Prostate gland (tissue), 2 donors: ENCODE results near the gene MED7. TPM values are rescaled to one million over a fixed set of nuclear protein-coding genes. Genes with fewer than 3 reads are reported as not detected.

ENCODE experiments used
- DNase-seq: peaks from one replicate; pipeline ENCODE4 v3.0.0-alpha.2; 2019; ENCODE audit warnings: low spot score
- H3K27ac ChIP-seq, 2 donors: fragments of 200-600 bp; sonication (generic); 2 replicates each; pipeline ENCODE4 v1.5.1; 2017 to 2019
- H3K27me3 ChIP-seq: fragments of 200-600 bp; sonication (generic); replicated peaks from 2 replicates; pipeline ENCODE4 v1.5.1; 2019; ENCODE audit not compliant: insufficient read depth
- H3K36me3 ChIP-seq, 2 donors: fragments of 200-600 bp; sonication (generic); 1 replicate in 1 of 2; 2 replicates in 1 of 2; pipeline versions ENCODE4 v1.5.1 to v1.8.1; 2017 to 2019
- H3K4me1 ChIP-seq: fragments of 200-600 bp; sonication (generic); replicated peaks from 2 replicates; pipeline ENCODE4 v1.5.1; 2019
- H3K4me3 ChIP-seq, 2 donors: fragments of 200-600 bp; sonication (generic); 2 replicates each; pipeline ENCODE4 v1.5.1; 2017 to 2019
- H3K9me3 ChIP-seq: fragments of 200-600 bp; sonication (generic); 2 replicates; pipeline ENCODE4 v1.5.1; 2017
- POLR2A ChIP-seq: fragments of 450-650 bp; IDR thresholded peaks from one replicate; pipeline ENCODE4 v1.6.1; 2016; ENCODE audit warnings: antibody characterized with exemption, mild to moderate bottlenecking
- POLR2AphosphoS5 ChIP-seq: sonication (generic); formaldehyde crosslinking; IDR thresholded peaks from one replicate; pipeline ENCODE4 v1.6.1; 2017; ENCODE audit warnings: antibody characterized with exemption
- WGBS: methylation state at CpG from one replicate; pipeline ENCODE4 v1.1.5; 2018; 5-methylcytosine and 5-hydroxymethylcytosine counted together
- intact Hi-C: fragments of 100-400 bp; cut with DNase I; formaldehyde crosslinking; loops from one replicate; pipeline ENCODE4 v1.14.2; 2022
- total RNA-seq, 2 donors: library from RNA; depleted of rRNA; stranded (reverse); fragments of >200 nt; gene quantifications; one replicate each; pipeline ENCODE4 v1.1.0, GENCODE V29; 2016
- TF ChIP-seq, protein P1 (sequence below), 4 experiments: fragments of 200-600 bp in 2 of 4; fragments of 450-650 bp in 2 of 4; sonication (generic) in 2 of 4; IDR thresholded peaks; 1 replicate in 3 of 4; 2 replicates in 1 of 4; pipeline ENCODE4 v1.5.1; 2016 to 2019; ENCODE audit warnings: antibody characterized with exemption in 4 of 4, mild to moderate bottlenecking in 2 of 4, moderate library complexity in 2 of 4

Gene MED7
- total RNA-seq, 2 donors from 2014 or later, result 10.7 to 11.1 TPM

GRCh38 chr5:157184117-157184670, 41.5 kb upstream of the MED7 start:
- DNase-seq, result no peak
- Histone ChIP-seq H3K27ac (no peak overlapping the region), H3K4me3 (no peak overlapping the region), H3K27me3 (no peaks in the 10 kb centered on the region), H3K9me3 (no peaks in the 10 kb centered on the region), H3K4me1 (no peaks in the 10 kb centered on the region), H3K36me3 (no peaks in the 10 kb centered on the region)
- intact Hi-C loops, result no loop called here
- TF ChIP-seq POLR2A, result no peak
- no peak for TF ChIP-seq POLR2AphosphoS5
- TF ChIP-seq, protein P1, sequence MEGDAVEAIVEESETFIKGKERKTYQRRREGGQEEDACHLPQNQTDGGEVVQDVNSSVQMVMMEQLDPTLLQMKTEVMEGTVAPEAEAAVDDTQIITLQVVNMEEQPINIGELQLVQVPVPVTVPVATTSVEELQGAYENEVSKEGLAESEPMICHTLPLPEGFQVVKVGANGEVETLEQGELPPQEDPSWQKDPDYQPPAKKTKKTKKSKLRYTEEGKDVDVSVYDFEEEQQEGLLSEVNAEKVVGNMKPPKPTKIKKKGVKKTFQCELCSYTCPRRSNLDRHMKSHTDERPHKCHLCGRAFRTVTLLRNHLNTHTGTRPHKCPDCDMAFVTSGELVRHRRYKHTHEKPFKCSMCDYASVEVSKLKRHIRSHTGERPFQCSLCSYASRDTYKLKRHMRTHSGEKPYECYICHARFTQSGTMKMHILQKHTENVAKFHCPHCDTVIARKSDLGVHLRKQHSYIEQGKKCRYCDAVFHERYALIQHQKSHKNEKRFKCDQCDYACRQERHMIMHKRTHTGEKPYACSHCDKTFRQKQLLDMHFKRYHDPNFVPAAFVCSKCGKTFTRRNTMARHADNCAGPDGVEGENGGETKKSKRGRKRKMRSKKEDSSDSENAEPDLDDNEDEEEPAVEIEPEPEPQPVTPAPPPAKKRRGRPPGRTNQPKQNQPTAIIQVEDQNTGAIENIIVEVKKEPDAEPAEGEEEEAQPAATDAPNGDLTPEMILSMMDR (IDR thresholded peaks at IDR 0.05), result no peak
- 90% methylated on average over 8 of the region's 8 CpGs for WGBS

GRCh38 chr5:157182143-157182757, 39.6 kb upstream of the MED7 start:
- TF ChIP-seq POLR2A, result no peak
- Histone ChIP-seq H3K27me3 (no peaks in the 10 kb centered on the region), H3K27ac (no peak overlapping the region), H3K4me1 (no peaks in the 10 kb centered on the region), H3K9me3 (no peaks in the 10 kb centered on the region), H3K36me3 (no peaks in the 10 kb centered on the region), H3K4me3 (no peak overlapping the region)
- no peak for DNase-seq
- intact Hi-C loops, result no loop called here
- whole genome bisulfite sequencing, result 68% methylated on average over 3 of the region's 3 CpGs

DNA sequence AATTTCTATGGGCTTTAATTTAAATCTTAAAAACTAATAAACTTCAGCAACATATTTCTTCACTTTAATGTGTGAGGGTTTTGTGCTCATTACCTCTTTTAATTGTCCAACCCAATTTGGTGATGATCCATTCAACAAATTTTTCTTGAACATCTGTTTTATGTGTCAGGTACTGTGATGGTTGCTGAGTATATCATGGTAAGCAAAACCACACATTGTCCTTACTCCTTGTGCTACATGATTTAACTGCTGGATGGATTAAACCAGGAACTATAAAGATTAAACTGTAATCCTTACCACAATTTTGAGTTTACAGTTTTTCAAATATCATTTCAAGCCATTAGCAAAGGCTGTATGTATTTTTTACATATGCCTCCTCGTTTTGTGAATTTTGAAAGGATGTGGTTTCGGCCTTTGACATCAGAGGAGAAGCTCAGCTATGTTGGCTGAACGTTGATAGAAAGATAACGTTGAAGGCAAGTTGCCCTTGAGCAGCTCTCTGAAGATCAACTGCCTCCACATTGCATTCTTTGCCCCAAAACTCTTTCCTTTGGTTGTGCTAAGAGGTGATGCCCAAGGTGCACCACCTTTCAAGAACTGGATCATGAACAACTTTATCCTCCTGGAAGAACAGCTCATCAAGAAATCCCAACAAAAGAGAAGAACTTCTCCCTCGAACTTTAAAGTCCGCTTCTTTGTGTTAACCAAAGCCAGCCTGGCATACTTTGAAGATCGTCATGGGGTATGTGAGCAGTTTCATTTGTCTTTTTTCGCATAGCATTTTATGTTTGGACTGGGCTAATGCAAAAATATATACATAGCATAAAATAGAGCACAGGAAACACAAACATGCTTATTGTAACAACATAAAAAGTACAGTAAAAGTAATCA, 38.0 kb upstream of the MED7 start, which contains the start of gene ITK:
TSS of gene ITK (plus strand) at position 467 of the 891 bp plus-strand sequence. CDS start at position 605, 138 bp downstream.
- intact Hi-C loops, result no loop called here
- 74% methylated on average over 8 of the region's 8 CpGs for WGBS
- H3K27me3 ChIP-seq, result no peaks in the 10 kb centered on the region
- no peaks in the 10 kb centered on the region for H3K9me3 ChIP-seq
- no peak for DNase-seq
- no peak within 1 kb of the TSS for H3K27ac ChIP-seq
- H3K4me1 ChIP-seq, result no peaks in the 10 kb centered on the region
- H3K36me3 ChIP-seq, result no peaks in the 10 kb centered on the region
- TF ChIP-seq POLR2AphosphoS5 (no peak), POLR2A (no peak)
- TF ChIP-seq, protein P1 (IDR thresholded peaks at IDR 0.05), result no peak
- H3K4me3 ChIP-seq, result no peak within 1 kb of the TSS

- Histone ChIP-seq H3K36me3 (no peaks in the 10 kb centered on the region), H3K4me1 (no peaks in the 10 kb centered on the region), H3K4me3 (no peak overlapping the region), H3K27ac (no peak overlapping the region), H3K9me3 (no peaks in the 10 kb centered on the region), H3K27me3 (no peaks in the 10 kb centered on the region)
- TF ChIP-seq POLR2A (no peak), POLR2AphosphoS5 (no peak)
- TF ChIP-seq, protein P1 (IDR thresholded peaks at IDR 0.05), result no peak
- intact Hi-C loops, result no loop called here
- 70% methylated on average over 3 of the region's 3 CpGs for WGBS
- no peak for DNase-seq
Measured at GRCh38 chr5:157178966-157179365, 36.3 kb upstream of the MED7 start.

GRCh38 chr5:157177953-157178352, 35.3 kb upstream of the MED7 start:
- Histone ChIP-seq H3K36me3 (no peaks in the 10 kb centered on the region), H3K4me3 (no peak overlapping the region), H3K9me3 (no peaks in the 10 kb centered on the region), H3K27ac (no peak overlapping the region), H3K27me3 (no peaks in the 10 kb centered on the region), H3K4me1 (no peaks in the 10 kb centered on the region)
- intact Hi-C loops, result no loop called here
- TF ChIP-seq POLR2AphosphoS5 (no peak), POLR2A (no peak)
- TF ChIP-seq, protein P1 (IDR thresholded peaks at IDR 0.05), result no peak
- WGBS, result 76% methylated on average over 6 of the region's 6 CpGs
- DNase-seq, result no peak
